Measurements from ENCODE around the gene TMEM168. TPM values are rescaled to one million over a fixed set of nuclear protein-coding genes. Genes with fewer than 3 reads are reported as not detected.

The TMEM168 gene
- total and polyA plus RNA-seq, 2 donors (not counting 3 experiments of a cell fraction or from before 2014, with no cell fraction given), result 23.4 to 24.4 TPM

- BruUV-seq (replicated peaks), result no TSS peak
- intact Hi-C loops (cut with micrococcal nuclease), result no loop called here
- H3K9ac ChIP-seq (replicated peaks; ENCODE audit: extremely low read depth, insufficient read depth, low read length), result no peak overlapping the region
- H3K9me1 ChIP-seq (replicated peaks; ENCODE audit: control insufficient read depth, extremely low read depth, insufficient read depth, low read length), result no peaks in the 10 kb centered on the region
- FAIRE-seq (no peak), DNase-seq (ENCODE audit: low read depth, low spot score) (no peak)
- H3K27me3 ChIP-seq (ENCODE audit: control insufficient read depth in 2 of 2, insufficient read depth in 2 of 2, low read length in 2 of 2), result peaks cover 0 to 2% of the 10 kb centered on the region in 2 experiments
- H3K9me3 ChIP-seq (replicated peaks; ENCODE audit: control insufficient read depth, insufficient read depth, low read length), result no peaks in the 10 kb centered on the region
- no peak overlapping the region for H3K4me3 ChIP-seq (replicated peaks in 1 of 3; ENCODE audit: insufficient read depth in 1 of 3, low read depth in 1 of 3, low read length in 3 of 3)
- TF ChIP-seq MAX (IDR thresholded peaks at IDR 0.05; ENCODE audit: insufficient read depth, insufficient read length), result no peak
- dilution Hi-C loops (cut with MboI; ENCODE audit: extremely low pct_ligation_motif_present, low sequenced_read_pairs), result no loop called here
- H3K4me1 ChIP-seq (ENCODE audit: control insufficient read depth, extremely low read depth, insufficient read depth, low read length), result no peaks in the 10 kb centered on the region
- no peak overlapping the region for H2AFZ ChIP-seq (ENCODE audit: low read depth, low read length)
- no peaks in the 10 kb centered on the region for H3K79me2 ChIP-seq (ENCODE audit: control insufficient read depth, insufficient read depth, low read length)
- H4K20me1 ChIP-seq (replicated peaks; ENCODE audit: control insufficient read depth, extremely low read depth, insufficient read depth, low read length), result no peaks in the 10 kb centered on the region
- CTCF ChIA-PET, result no interaction called here
- H3K36me3 ChIP-seq (ENCODE audit: control insufficient read depth in 2 of 2, extremely low read depth in 1 of 2, insufficient read depth in 2 of 2, low read length in 2 of 2), result no peaks in the 10 kb centered on the region
- no peak overlapping the region for H3K27ac ChIP-seq (ENCODE audit: insufficient read depth, low read depth, low read length)
- no peak overlapping the region for H3K4me2 ChIP-seq (ENCODE audit: insufficient read depth, low read length)
- POLR2A ChIA-PET, result no interaction called here
These were observed 32.9 kb downstream of the TMEM168 start for GRCh38 chr7:112757337-112757736.

- no peaks in the 10 kb centered on the region for H3K9me3 ChIP-seq (replicated peaks; ENCODE audit: control insufficient read depth, insufficient read depth, low read length)
- no peak overlapping the region for H2AFZ ChIP-seq (ENCODE audit: low read depth, low read length)
- no peaks in the 10 kb centered on the region for H3K4me1 ChIP-seq (ENCODE audit: control insufficient read depth, extremely low read depth, insufficient read depth, low read length)
- H3K4me3 ChIP-seq (replicated peaks in 1 of 3; ENCODE audit: insufficient read depth in 1 of 3, low read depth in 1 of 3, low read length in 3 of 3), result no peak overlapping the region
- H3K27me3 ChIP-seq (ENCODE audit: control insufficient read depth in 2 of 2, insufficient read depth in 2 of 2, low read length in 2 of 2), result peaks cover 0 to 2% of the 10 kb centered on the region in 2 experiments
- H3K9me1 ChIP-seq (replicated peaks; ENCODE audit: control insufficient read depth, extremely low read depth, insufficient read depth, low read length), result no peaks in the 10 kb centered on the region
- H3K4me2 ChIP-seq (ENCODE audit: insufficient read depth, low read length), result no peak overlapping the region
- BruUV-seq (replicated peaks), result no TSS peak
- H4K20me1 ChIP-seq (replicated peaks; ENCODE audit: control insufficient read depth, extremely low read depth, insufficient read depth, low read length), result no peaks in the 10 kb centered on the region
- ChIA-PET POLR2A (no interaction called here), CTCF (no interaction called here)
- FAIRE-seq (no peak), DNase-seq (ENCODE audit: low read depth, low spot score) (no peak)
- no peak overlapping the region for H3K9ac ChIP-seq (replicated peaks; ENCODE audit: extremely low read depth, insufficient read depth, low read length)
- no peaks in the 10 kb centered on the region for H3K79me2 ChIP-seq (ENCODE audit: control insufficient read depth, insufficient read depth, low read length)
- H3K27ac ChIP-seq (ENCODE audit: insufficient read depth, low read depth, low read length), result no peak overlapping the region
- dilution Hi-C loops (cut with MboI; ENCODE audit: extremely low pct_ligation_motif_present, low sequenced_read_pairs) (no loop called here), intact Hi-C loops (cut with micrococcal nuclease) (no loop called here)
- no peaks in the 10 kb centered on the region for H3K36me3 ChIP-seq (ENCODE audit: control insufficient read depth in 2 of 2, extremely low read depth in 1 of 2, insufficient read depth in 2 of 2, low read length in 2 of 2)
- TF ChIP-seq JUN (IDR thresholded peaks at IDR 0.05; ENCODE audit: borderline replicate concordance, insufficient read depth, insufficient read length, low read depth), result no peak
- no peak for TF ChIP-seq EZH2 (IDR thresholded peaks at IDR 0.05; ENCODE audit: borderline replicate concordance, low read depth, low read length, severe bottlenecking)
- no peak for TF ChIP-seq GATA2 (IDR thresholded peaks at IDR 0.05; ENCODE audit: insufficient read depth, insufficient read length, low read depth, low read length)
- TF ChIP-seq FOS (IDR thresholded peaks at IDR 0.05; ENCODE audit: borderline replicate concordance, insufficient read depth, low read length), result no peak
- no peak for TF ChIP-seq POLR2AphosphoS5 (IDR thresholded peaks at IDR 0.05; ENCODE audit: insufficient read depth, low read depth, low read length)
- TF ChIP-seq POLR2A (IDR thresholded peaks at IDR 0.05; ENCODE audit: low read depth, low read length), result no peak
- no peak for TF ChIP-seq MAX (IDR thresholded peaks at IDR 0.05; ENCODE audit: insufficient read depth, insufficient read length)
- no peak for TF ChIP-seq MYC (IDR thresholded peaks at IDR 0.05; ENCODE audit: low read depth, low read length)
- TF ChIP-seq, protein P1, sequence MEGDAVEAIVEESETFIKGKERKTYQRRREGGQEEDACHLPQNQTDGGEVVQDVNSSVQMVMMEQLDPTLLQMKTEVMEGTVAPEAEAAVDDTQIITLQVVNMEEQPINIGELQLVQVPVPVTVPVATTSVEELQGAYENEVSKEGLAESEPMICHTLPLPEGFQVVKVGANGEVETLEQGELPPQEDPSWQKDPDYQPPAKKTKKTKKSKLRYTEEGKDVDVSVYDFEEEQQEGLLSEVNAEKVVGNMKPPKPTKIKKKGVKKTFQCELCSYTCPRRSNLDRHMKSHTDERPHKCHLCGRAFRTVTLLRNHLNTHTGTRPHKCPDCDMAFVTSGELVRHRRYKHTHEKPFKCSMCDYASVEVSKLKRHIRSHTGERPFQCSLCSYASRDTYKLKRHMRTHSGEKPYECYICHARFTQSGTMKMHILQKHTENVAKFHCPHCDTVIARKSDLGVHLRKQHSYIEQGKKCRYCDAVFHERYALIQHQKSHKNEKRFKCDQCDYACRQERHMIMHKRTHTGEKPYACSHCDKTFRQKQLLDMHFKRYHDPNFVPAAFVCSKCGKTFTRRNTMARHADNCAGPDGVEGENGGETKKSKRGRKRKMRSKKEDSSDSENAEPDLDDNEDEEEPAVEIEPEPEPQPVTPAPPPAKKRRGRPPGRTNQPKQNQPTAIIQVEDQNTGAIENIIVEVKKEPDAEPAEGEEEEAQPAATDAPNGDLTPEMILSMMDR (IDR thresholded peaks at IDR 0.05; ENCODE audit: extremely low read depth in 1 of 2, insufficient read depth in 1 of 2, low read depth in 1 of 2, low read length in 2 of 2), result no peak
These were observed 36.9 kb downstream of the TMEM168 start for GRCh38 chr7:112753298-112753697.

All from endothelial cell of umbilical vein (primary cell).